Measurements from ENCODE around the gene RANGAP1. TPM values are rescaled to one million over a fixed set of nuclear protein-coding genes. Genes with fewer than 3 reads are reported as not detected.

Gene RANGAP1
- total RNA-seq (2014; rRNA removed; shearing (Covaris generic)): 60.4 and 97.9 TPM in 2 replicates

GRCh38 chr22:41285820-41286638, at the start of gene RANGAP1:
TSS of gene RANGAP1 (minus strand) at chr22:41286187. CDS start at chr22:41281044, 5,143 bp downstream.
- DNase-seq (ENCODE audit: low read depth): peak; percentile 97

- DNase-seq (ENCODE audit: low read depth): no peak
Observed at GRCh38 chr22:41334951-41335635, 49.1 kb upstream of the RANGAP1 start.

DNA sequence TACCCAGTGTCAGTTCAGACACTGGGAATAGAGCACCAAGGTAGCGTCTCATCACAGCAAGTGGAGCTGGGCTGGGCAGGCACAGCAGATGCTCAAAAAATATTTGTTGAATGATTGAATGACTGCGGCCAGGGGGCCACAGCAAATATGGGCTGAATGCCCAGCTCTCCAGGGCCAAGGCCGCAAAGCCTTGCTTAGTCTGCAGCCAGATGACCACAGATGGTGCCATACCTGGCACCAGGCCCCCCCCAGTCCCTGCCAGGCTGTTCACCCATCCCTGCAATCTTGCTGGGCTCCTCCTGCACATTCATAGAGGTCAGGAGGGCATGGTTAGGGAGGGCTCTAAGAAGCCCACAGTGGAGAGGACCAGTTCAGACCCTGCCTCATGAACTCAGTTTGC, 48.2 kb upstream of the RANGAP1 start:
- DNase-seq (ENCODE audit: low read depth): no peak

- DNase-seq (ENCODE audit: low read depth): no peak
Observed at GRCh38 chr22:41333806-41334205, 47.8 kb upstream of the RANGAP1 start.

DNA sequence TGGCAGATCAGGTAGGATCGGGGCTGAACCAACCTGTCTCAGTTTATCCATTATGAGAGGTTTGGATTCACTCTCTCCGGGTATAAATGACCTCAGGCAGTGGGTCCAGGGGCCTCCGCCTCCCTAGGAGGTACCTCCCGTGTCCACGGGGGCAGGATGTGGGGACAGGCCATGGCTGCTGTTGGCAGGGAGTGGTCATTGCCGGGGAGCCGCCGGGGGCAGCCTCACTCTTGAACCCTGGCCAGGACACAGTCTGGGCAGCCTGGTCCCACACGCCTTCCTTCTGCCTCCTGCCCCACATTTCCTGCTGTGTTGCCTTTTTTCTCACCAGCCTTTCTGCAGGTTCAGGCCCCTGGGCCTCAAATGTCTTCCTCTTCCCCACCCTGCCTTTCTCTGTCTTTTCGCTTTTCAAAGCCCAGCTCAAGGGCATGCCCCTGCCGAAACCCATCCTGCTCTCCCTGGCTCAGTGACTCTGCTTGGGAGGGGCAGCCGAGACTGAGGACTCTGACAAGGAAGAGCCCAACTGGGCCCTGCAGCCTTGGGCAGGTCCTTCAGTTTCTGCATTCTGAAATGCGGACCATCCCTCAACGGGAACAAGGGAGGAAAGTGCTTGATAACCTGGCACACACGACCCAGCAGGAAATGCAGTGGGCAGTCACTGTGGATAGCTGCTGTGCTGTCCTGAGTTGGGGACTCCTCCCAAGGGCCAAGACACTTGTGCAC, 46.4 kb upstream of the RANGAP1 start:
- no peak for DNase-seq (ENCODE audit: low read depth)

DNA sequence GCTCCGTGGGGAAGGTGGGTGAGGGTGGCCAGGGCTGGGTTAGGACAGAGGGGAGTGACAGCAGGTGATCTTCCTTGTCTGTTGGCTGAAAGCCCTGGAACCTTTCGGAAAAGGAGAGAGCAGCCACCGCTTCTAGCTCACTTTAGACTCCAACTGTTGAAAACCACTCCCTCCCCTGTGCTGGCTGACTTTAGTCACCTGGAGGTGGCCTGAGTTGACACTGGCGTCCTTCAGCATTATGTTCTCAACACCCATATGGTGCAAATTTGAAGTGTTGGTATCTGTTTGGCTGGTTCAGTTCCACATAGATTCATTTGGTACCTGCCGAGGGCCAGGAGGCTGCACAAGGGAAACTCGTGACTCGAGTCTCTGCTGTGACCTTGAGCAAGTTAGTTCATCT, 44.2 kb upstream of the RANGAP1 start:
- DNase-seq (ENCODE audit: low read depth): no peak

DNA sequence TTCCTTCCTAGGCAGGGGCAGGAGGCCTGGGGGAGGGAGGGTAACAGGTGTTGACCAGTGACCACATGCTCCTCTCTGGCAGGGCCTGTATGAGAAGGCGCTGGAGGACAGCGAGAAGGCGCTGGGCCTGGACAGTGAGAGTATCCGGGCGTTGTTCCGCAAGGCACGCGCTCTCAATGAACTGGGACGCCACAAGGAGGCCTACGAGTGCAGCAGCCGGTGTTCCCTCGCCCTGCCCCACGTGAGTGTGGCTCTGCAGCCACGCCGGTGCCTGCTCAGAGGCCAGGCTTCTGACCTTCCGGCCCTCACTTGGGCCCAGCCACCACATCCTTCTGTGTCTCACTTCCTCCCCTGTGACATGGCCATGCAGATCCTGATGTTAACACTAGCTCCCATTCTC, 41.1 kb upstream of the RANGAP1 start:
- no peak for DNase-seq (ENCODE audit: low read depth)

- DNase-seq (ENCODE audit: low read depth): no peak
Observed at GRCh38 chr22:41324821-41325528, 39.0 kb upstream of the RANGAP1 start.

DNA sequence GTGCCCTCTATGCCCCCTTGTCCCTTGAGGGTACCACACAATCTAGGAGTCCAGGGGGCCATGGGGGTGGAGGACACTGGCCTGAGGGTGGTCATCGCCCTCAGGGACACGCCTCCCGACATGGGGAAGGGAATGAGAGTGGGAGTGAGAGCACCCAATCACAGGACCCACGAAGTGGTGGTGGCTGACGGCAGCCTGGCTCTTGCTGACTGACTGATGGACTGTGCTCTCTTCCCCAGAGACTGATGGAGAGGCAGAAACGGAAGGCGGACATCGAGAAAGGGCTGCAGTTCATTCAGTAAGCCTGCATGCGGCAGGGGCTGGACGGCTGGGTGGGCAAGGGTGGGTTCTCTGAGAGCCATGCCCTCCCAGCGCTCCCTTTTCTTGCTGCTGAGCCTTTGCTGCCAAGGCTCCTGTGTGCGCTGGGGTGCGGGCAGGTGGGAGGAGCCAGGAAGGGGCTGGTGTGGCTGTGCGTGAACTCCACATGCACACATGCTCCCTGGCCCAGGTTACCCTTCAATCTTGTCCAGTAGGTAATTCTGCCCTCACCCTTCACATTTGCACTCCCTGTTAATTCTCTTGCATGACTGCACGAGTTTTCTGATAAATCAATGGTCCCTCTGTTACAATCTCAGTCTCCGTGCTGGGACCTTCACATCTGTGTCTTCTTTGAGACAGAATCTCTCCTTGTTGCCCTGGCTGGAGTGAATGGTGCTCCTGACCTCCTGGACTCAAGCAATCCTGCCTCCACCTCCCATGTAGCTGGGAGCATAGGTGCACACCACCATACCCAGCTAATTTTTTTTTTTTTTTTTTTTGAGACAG, 34.6 kb upstream of the RANGAP1 start:
- DNase-seq (ENCODE audit: low read depth): no peak

DNA sequence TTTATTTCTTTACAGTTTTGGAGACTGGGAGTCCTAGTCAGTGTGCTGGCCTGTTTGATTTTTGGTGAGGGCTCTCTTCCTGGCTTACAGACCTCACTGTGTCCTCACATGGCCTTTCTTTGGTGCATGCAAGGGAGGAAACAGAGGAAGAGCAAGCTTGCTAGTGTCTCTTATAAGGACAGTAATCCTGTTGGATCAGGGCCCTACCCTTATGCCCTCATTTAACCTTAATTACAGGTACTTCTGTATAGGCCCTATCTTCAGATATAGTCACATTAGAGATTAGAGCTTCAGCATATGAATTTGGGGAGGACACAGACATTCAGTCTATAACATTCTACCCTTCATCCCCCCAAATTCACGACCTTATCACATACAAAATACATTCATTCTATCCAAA, 29.6 kb upstream of the RANGAP1 start:
- DNase-seq (ENCODE audit: low read depth): no peak

DNA sequence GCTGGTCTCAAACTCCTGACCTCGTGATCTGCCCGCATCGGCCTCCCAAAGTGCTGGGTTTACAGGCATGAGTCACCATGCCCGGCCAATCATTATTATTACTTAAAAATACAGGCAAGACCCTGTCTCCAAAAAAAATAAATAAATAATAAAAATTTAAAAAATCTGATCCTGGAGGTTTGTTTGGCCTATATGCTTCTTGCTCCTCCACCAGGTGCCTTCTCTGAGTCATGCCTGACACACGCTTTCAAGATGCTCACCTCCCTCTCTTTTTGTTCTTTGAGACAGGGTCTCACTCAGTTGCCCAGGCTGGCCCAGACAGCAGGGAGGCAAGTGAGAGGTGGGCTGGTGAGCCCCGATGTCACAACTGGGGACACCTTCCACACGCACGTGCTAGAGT, 28.8 kb upstream of the RANGAP1 start:
- DNase-seq (ENCODE audit: low read depth): no peak

- DNase-seq (ENCODE audit: low read depth): no peak
Observed at GRCh38 chr22:41311487-41311886, 25.5 kb upstream of the RANGAP1 start.

GRCh38 chr22:41310336-41310735, 24.3 kb upstream of the RANGAP1 start:
- no peak for DNase-seq (ENCODE audit: low read depth)

DNA sequence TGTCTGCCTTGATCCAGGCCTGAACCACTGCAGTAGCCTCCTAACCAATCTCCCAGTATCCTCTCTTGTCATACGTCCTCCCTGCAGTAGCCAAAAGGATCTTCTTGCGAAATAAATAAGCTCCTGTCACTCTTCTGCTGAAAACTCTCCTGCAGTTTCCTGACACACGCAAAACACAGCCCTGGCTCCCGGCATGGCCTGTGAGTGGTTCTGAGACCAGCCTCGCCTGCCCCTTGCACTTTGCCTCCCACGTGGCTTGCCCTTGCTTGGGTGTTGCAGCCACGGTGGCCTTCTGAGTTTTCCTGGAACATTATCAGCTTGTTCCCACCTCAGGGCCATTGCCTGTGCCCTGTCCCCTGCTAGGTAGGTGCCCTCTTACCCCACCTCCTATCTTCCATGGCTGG, 22.6 kb upstream of the RANGAP1 start:
- no peak for DNase-seq (ENCODE audit: low read depth)

DNA sequence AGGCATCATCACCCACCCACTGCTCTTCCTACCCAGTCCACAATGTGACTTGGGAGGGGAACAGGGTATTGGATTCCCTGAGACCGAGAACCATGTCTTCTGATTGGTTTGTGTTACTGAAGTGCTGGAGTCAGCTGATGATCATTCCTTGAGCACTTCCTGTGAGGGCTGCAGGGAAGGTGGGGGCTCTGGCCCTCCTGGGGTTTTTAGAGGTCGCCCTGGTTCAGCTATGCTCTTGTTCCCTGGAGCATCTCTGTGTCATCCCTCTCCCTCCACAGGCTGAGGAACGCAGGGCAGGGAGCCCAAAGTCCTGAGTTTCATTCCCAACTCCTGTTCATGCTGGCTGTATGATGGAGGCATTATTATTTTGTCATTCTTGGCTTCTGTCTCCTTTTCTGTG, 22.1 kb upstream of the RANGAP1 start:
- DNase-seq (ENCODE audit: low read depth): peak; percentile 31

DNA sequence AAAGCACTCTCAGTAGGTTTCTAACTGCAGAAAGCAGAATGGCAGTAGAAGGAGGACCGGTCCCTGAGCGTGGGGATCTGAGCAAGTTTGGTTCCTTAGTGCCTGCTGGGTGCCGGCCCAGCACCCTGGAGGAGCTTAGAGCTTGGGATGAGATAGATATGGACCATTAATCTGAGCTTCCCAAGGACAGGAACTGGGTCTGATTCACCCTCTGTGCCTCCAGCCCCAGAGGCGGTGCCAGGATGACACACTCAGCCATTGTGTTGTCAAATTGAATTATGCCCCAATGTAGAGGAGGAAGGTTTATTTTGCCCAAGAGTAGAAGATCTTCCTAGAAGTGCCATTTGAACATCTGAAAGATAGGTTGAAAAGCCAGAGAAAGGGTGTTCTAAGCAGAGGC, 19.7 kb upstream of the RANGAP1 start:
- peak; percentile 88 for DNase-seq (ENCODE audit: low read depth)

GRCh38 chr22:41302811-41303210, 16.8 kb upstream of the RANGAP1 start:
- DNase-seq (ENCODE audit: low read depth): no peak

DNA sequence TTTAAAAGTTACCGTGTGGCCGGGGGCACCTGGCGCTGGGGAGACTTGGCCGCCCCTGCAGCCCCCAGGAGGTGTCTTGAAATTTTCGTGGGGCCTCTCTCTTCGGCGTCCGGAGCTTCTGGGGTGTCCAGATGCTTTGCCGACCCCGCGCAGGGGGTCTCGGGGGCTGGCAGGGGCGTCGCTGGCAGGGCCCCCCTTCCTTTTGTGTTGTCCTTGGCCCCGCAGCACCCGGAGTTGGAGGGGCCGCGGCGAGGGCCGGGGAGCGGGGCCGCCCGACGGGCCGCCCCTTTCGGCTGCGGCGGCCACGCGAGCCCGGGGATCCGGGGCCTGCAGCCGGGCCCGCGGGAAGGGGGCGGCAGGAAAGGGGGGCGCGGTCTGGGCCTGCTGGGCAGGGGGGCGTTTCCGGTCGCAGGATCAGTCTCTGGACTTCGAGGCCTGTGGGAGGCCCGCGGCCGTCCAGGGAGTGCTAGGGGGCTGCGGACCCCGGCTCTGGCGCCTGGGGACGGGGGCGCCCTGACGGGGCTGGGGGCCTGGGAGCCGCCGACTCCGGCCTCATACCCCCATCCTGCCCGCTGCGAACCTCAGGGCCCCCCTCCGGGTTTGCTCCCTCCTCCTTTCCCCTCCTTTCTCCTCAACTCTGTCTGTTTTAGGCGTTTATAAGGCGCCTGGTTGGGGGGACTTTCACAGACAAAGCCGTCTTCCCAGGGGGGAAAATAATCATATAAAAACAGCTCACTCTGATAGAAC, 16.2 kb upstream of the RANGAP1 start:
- DNase-seq (ENCODE audit: low read depth): no peak

- DNase-seq (ENCODE audit: low read depth): peak; percentile 78
Observed at GRCh38 chr22:41301085-41302020, 15.4 kb upstream of the RANGAP1 start, which contains the start of gene ZC3H7B. TSS of gene ZC3H7B (plus strand) at chr22:41301525. CDS start at chr22:41320661, 19,136 bp downstream.
